Esophagus squamous epithelium (tissue), 5 donors: ENCODE results near the gene HS6ST1. TPM values are rescaled to one million over a fixed set of nuclear protein-coding genes. Genes with fewer than 3 reads are reported as not detected.
A peak's percentile ranks its signal among the peaks of the same experiment; 100 is the strongest.

Experiments used
- DNase-seq: peaks from one replicate; lab custom pipeline; 2025; lab: John Stamatoyannopoulos, UW
- H3K27ac ChIP-seq, 4 donors: fragments of 200-600 bp; sonication (generic); one replicate each; pipeline ENCODE4 v1.5.1; 2016 to 2019; ENCODE audit warnings: mild to moderate bottlenecking in 1 of 4
- H3K27me3 ChIP-seq, 4 donors: fragments of 200-600 bp; sonication (generic); 1 replicate in 3 of 4; 2 replicates in 1 of 4; pipeline versions ENCODE4 v1.5.1 to v1.6.0; 2017 to 2021; ENCODE audit warnings: antibody characterized with exemption in 1 of 4
- H3K36me3 ChIP-seq, 3 donors: fragments of 200-600 bp; sonication (generic); one replicate each; pipeline ENCODE4 v1.5.1; 2016 to 2019
- H3K4me1 ChIP-seq, 3 donors: fragments of 200-600 bp; sonication (generic); one replicate each; pipeline ENCODE4 v1.5.1; 2017 to 2019
- H3K4me3 ChIP-seq, 4 donors: fragments of 200-600 bp; sonication (generic); 1 replicate in 3 of 4; 2 replicates in 1 of 4; pipeline ENCODE4 v1.5.1; 2016 to 2019; ENCODE audit warnings: mild to moderate bottlenecking in 2 of 4, moderate library complexity in 1 of 4
- H3K9me3 ChIP-seq, 3 donors: fragments of 200-600 bp; sonication (generic); one replicate each; pipeline ENCODE4 v1.5.1; 2016 to 2019
- POLR2A ChIP-seq, 4 donors: fragments of 450-650 bp; IDR thresholded peaks; one replicate each; pipeline ENCODE4 v1.6.1; 2017; ENCODE audit warnings: antibody characterized with exemption in 4 of 4, mild to moderate bottlenecking in 4 of 4, moderate library complexity in 3 of 4
- WGBS, 2 donors: methylation state at CpG; one replicate each; pipeline ENCODE4 v1.1.5; 2018; 5-methylcytosine and 5-hydroxymethylcytosine counted together
- intact Hi-C: fragments of 100-400 bp; cut with DNase I; formaldehyde crosslinking; loops from one replicate; pipeline ENCODE4 v1.15.0; 2022
- total RNA-seq, 4 donors: library from RNA; depleted of rRNA; stranded (reverse); fragments of >200 nt; gene quantifications; one replicate each; pipeline ENCODE4 v1.1.0, GENCODE V29; 2016
- TF ChIP-seq, protein P1 (sequence below), 6 experiments: fragments of 450-650 bp in 4 of 6; fragments of 200-600 bp in 2 of 6; sonication (generic) in 2 of 6; IDR thresholded peaks; one replicate each; pipeline ENCODE4 v1.5.1; 2016 to 2019; ENCODE audit warnings: antibody characterized with exemption in 6 of 6, mild to moderate bottlenecking in 4 of 6, moderate library complexity in 4 of 6
- donor health status: DM: yes; HTN: yes; CAD: no.

HS6ST1 gene
- total RNA-seq, 4 donors from 2014 or later, result 44.7 to 73.8 (median 56.8) TPM

DNA sequence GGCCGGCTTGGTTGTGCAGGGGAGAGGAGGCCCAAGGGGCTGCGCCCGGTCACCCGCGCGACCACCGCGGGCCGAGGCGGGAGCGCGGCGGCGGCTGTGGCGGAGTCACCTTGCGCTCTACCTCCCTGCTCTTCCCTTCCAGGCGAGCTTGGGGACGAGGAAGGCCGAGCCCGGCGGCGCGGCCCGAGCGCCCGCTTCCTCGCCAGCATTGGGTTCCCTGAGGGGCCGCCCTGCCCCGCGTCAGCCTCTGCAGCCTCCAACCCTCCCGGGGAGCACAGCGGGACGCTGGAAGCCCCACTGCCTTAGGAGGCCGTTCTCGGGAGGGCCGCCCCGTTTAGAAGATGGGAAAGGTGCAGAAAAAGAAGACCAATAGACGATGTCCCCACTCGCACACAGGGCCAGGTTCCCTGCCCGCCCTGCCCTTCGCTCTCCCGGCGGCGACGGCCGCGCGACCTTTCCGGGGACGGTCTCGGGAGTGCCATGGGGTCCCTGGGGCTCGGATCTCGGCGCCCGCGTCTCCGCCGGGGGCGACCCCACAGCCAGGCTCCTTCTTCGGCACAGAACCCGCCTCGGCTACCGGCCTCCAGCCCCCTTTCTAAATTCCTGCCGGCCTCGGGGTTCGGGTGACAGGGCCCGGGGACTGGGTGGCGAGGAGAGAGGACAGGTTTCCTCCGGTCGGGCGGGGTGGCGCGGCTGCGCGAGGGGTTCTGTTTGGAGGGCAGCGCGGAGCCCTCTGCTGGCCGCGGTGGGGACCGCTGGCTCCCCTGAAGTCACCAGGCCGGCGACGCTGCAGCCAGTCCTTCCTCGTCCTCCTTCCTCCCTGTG lies 85.5 kb downstream of the HS6ST1 start:
- Histone ChIP-seq H3K27ac (peak overlapping the region; percentile 27 to 85 (median 68)), H3K4me1 (peaks cover 4 to 17% (median 5%) of the 10 kb centered on the region in 3 donors), H3K27me3 (no peaks in the 10 kb centered on the region), H3K4me3 (peak overlapping the region; percentile 62 to 84 (median 70)), H3K9me3 (no peaks in the 10 kb centered on the region), H3K36me3 (no peaks in the 10 kb centered on the region)
- intact Hi-C loops, result no loop called here
- DNase-seq, result peak; percentile 16
- 0 to 1% methylated on average over 2 to 17 of the region's 84 CpGs for WGBS, 2 donors
- no peak for TF ChIP-seq POLR2A (IDR thresholded peaks at IDR 0.05)
- TF ChIP-seq, protein P1, sequence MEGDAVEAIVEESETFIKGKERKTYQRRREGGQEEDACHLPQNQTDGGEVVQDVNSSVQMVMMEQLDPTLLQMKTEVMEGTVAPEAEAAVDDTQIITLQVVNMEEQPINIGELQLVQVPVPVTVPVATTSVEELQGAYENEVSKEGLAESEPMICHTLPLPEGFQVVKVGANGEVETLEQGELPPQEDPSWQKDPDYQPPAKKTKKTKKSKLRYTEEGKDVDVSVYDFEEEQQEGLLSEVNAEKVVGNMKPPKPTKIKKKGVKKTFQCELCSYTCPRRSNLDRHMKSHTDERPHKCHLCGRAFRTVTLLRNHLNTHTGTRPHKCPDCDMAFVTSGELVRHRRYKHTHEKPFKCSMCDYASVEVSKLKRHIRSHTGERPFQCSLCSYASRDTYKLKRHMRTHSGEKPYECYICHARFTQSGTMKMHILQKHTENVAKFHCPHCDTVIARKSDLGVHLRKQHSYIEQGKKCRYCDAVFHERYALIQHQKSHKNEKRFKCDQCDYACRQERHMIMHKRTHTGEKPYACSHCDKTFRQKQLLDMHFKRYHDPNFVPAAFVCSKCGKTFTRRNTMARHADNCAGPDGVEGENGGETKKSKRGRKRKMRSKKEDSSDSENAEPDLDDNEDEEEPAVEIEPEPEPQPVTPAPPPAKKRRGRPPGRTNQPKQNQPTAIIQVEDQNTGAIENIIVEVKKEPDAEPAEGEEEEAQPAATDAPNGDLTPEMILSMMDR (IDR thresholded peaks at IDR 0.05), result peak; percentile 73 to 86 (median 83)

- DNase-seq, result no peak
- no peak for TF ChIP-seq POLR2A (IDR thresholded peaks at IDR 0.05)
- TF ChIP-seq, protein P1 (IDR thresholded peaks at IDR 0.05), result no peak
- Histone ChIP-seq H3K36me3 (no peaks in the 10 kb centered on the region), H3K4me1 (peaks cover 4 to 15% (median 5%) of the 10 kb centered on the region in 3 donors), H3K27ac (no peak overlapping the region), H3K27me3 (no peaks in the 10 kb centered on the region), H3K9me3 (no peaks in the 10 kb centered on the region), H3K4me3 (no peak overlapping the region)
- intact Hi-C loops, result no loop called here
Observed at GRCh38 chr2:128228894-128229293, 89.8 kb downstream of the HS6ST1 start.

GRCh38 chr2:128227862-128228261 lies 90.8 kb downstream of the HS6ST1 start:
- H3K27me3 ChIP-seq, result no peaks in the 10 kb centered on the region
- no peak overlapping the region for H3K27ac ChIP-seq
- peaks cover 4 to 6% (median 4%) of the 10 kb centered on the region in 3 donors for H3K4me1 ChIP-seq
- DNase-seq, result no peak
- no peaks in the 10 kb centered on the region for H3K36me3 ChIP-seq
- 83 to 100% methylated on average over 1 of the region's 1 CpG for WGBS, 2 donors
- intact Hi-C loops, result no loop called here
- H3K9me3 ChIP-seq, result no peaks in the 10 kb centered on the region
- no peak for TF ChIP-seq POLR2A (IDR thresholded peaks at IDR 0.05)
- TF ChIP-seq, protein P1 (IDR thresholded peaks at IDR 0.05), result no peak
- H3K4me3 ChIP-seq, result no peak overlapping the region

DNA sequence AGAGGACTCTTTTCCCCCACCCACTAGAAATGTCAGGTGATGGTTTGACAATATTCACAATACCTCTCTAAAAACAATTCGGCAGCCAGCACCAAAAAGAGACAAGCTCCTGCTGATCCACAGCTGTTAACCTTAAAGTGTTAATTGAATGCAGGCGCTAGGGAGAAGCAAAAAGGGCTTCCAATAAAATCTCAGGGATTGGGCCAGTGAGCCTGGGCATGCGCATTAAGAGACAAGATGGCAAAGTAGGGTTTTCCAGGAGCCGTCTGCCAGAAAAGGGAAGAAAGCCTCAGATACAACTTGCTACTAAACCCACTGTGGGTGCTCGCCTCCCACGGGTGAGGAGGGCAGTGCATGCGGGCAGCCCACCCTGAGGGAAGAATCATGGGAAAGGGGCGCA lies 98.8 kb downstream of the HS6ST1 start:
- H3K36me3 ChIP-seq, result no peaks in the 10 kb centered on the region
- H3K27ac ChIP-seq, result no peak overlapping the region
- H3K9me3 ChIP-seq, result no peaks in the 10 kb centered on the region
- no peak overlapping the region for H3K4me3 ChIP-seq
- no peak for DNase-seq
- no peaks in the 10 kb centered on the region for H3K27me3 ChIP-seq
- 68 to 79% methylated on average over 8 of the region's 8 CpGs for WGBS, 2 donors
- TF ChIP-seq, protein P1 (IDR thresholded peaks at IDR 0.05), result no peak
- no peak for TF ChIP-seq POLR2A (IDR thresholded peaks at IDR 0.05)
- intact Hi-C loops, result no loop called here
- H3K4me1 ChIP-seq, result peaks cover 0 to 9% (median 0%) of the 10 kb centered on the region in 3 donors

DNA sequence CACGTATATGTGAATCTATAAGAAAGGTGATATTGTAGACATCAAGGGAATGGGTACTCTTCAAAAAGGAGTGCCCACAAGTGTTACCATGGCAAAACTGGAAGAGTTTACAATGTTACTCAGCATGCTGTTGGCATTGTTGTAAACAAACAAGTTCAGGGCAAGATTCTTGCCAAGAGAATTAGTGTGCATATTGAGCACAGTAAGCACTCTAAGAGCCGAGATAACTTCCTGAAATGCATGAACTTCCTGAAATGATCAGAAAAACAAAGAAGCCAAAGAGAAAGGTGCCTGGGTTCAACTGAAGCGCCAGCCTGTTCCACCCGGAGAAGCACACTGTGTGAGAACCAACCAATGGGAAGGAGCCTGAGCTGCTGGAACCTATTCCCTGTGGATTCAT lies 101.0 kb downstream of the HS6ST1 start:
- no peaks in the 10 kb centered on the region for H3K9me3 ChIP-seq
- DNase-seq, result no peak
- WGBS, 2 donors, result 37 to 39% methylated on average over 4 of the region's 4 CpGs
- H3K27ac ChIP-seq, result peak overlapping the region in 2 of 4 donors; percentile 22 to 36
- H3K4me1 ChIP-seq, result peaks cover 0 to 9% (median 0%) of the 10 kb centered on the region in 3 donors
- intact Hi-C loops, result no loop called here
- H3K36me3 ChIP-seq, result no peaks in the 10 kb centered on the region
- H3K27me3 ChIP-seq, result no peaks in the 10 kb centered on the region
- no peak overlapping the region for H3K4me3 ChIP-seq
- TF ChIP-seq POLR2A (IDR thresholded peaks at IDR 0.05), result no peak
- TF ChIP-seq, protein P1 (IDR thresholded peaks at IDR 0.05), result no peak
